SU-DHL-6 (cell line): ENCODE data around the gene HCRTR1.

Experiments used
- EZH2phosphoT487 ChIP-seq: fragments of 200-600 bp; sonication (generic), shearing (Covaris generic); conservative IDR thresholded peaks from 2 replicates; pipeline ENCODE4 v1.6.1; 2018; ENCODE audit warnings: mild to moderate bottlenecking, antibody characterized with exemption, low read length, moderate library complexity, mixed read lengths
- TF ChIP-seq, protein P1 (sequence below): fragments of 200-600 bp; sonication (generic); IDR thresholded peaks from one replicate; pipeline ENCODE4 v1.5.1; 2017; ENCODE audit warnings: antibody characterized with exemption, mild to moderate bottlenecking, low read length, moderate library complexity; ENCODE audit not compliant: insufficient read depth, poor library complexity, severe bottlenecking

DNA sequence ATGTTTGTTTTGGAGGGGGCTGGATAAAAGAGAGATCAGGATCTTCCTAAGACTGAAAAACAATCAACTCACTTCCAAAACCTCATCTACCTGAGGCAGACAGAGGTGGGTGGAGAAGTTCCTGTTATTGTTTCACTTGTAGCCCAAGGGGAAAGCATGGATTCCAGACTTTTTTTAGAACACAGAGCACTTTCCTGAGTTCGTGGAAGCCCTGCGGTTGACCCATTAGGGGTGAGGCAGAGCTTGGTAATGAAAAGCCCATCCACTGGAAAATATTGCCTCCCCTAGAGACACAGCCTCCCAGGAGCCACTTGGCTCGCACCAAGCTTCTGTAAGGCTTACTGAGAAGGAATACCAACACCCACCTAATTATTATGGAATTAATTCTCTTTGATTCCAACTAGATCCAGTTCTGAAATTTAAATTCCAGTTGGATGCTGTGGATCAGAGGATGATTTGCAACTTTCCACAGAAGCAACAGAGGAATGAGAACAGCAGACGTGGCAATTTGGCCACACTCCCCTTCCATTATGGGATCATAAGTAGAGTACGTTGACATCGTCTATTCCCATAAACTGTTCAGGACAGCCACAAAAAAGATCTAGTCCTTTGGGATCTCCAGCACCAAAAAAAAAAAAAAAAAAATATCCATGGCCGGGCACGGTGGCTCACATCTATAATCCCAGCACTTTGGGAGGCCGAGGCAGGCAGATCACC is 31.3 kb downstream of the HCRTR1 start:
- TF ChIP-seq, protein P1, sequence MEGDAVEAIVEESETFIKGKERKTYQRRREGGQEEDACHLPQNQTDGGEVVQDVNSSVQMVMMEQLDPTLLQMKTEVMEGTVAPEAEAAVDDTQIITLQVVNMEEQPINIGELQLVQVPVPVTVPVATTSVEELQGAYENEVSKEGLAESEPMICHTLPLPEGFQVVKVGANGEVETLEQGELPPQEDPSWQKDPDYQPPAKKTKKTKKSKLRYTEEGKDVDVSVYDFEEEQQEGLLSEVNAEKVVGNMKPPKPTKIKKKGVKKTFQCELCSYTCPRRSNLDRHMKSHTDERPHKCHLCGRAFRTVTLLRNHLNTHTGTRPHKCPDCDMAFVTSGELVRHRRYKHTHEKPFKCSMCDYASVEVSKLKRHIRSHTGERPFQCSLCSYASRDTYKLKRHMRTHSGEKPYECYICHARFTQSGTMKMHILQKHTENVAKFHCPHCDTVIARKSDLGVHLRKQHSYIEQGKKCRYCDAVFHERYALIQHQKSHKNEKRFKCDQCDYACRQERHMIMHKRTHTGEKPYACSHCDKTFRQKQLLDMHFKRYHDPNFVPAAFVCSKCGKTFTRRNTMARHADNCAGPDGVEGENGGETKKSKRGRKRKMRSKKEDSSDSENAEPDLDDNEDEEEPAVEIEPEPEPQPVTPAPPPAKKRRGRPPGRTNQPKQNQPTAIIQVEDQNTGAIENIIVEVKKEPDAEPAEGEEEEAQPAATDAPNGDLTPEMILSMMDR: no peak
- no peak for TF ChIP-seq EZH2phosphoT487
